ENCODE measurements around the gene MYOCD.

The MYOCD gene

DNA sequence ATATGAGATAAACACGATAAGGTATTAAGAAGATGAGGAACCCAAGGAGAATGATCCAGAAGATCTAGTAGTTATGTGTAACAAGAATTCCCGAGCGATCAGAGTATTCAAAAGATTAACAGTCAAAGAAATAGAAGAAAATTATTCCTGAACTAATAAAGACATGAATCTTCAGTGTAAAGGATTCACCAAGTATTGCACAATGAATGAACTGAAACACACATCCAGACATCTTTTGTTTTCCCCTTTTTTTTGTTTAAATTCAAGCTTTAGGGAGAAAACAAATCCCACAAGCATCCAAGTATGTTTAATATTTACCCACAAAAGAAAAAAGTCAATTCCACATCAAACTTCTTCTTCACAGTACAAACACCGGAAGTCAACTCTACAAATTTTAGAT lies 23.7 kb upstream of the MYOCD start:
- DNase-seq (ENCODE audit: low read depth in 2 of 2, low spot score in 1 of 2): no peak

GRCh38 chr17:12643822-12644221 lies 21.9 kb upstream of the MYOCD start:
- DNase-seq (ENCODE audit: low read depth in 2 of 2, low spot score in 1 of 2): no peak

DNA sequence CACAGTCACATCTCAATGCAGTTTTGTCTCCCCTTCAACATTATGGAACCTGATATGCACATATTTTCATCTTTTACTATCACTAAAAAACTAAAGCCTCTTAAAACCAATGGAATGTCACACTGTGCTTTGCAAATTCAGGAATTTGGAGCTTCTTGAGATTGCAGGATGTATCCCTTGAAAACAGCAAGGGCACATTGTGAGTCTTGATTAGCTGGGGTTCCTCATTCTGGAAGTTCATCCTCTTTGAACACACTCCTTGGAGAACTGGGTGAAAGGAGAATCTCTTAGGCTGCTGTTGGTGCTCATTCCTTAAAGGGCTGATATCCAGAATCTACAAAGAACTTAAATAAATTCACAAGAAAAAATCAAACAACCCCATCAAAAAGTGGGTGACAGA lies 21.1 kb upstream of the MYOCD start:
- no peak for DNase-seq (ENCODE audit: low read depth in 2 of 2, low spot score in 1 of 2)

- no peak for DNase-seq (ENCODE audit: low read depth in 2 of 2, low spot score in 1 of 2)
These were observed 18.8 kb upstream of the MYOCD start for GRCh38 chr17:12646761-12647422.

DNA sequence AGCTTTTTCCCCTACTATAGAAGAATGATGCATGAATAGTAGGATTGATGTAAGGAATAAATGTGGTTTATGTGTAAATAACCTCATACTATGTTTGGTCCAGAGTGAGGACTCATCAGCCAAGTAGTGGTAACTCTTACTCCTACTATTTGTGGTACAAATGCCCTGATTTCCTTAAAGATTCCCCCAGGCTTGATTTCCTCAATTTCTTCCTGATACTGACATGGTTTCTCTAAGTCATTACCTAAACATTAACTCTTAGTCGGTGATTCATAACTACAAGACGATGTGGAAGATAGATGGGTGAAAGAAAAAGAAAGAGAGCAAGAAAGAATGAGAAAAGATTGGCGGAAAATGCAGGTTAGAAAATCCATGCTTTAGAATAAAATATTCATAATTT lies 17.2 kb upstream of the MYOCD start:
- no peak for DNase-seq (ENCODE audit: low read depth in 2 of 2, low spot score in 1 of 2)

GRCh38 chr17:12655936-12656335 lies 9.8 kb upstream of the MYOCD start:
- no peak for DNase-seq (ENCODE audit: low read depth in 2 of 2, low spot score in 1 of 2)

DNA sequence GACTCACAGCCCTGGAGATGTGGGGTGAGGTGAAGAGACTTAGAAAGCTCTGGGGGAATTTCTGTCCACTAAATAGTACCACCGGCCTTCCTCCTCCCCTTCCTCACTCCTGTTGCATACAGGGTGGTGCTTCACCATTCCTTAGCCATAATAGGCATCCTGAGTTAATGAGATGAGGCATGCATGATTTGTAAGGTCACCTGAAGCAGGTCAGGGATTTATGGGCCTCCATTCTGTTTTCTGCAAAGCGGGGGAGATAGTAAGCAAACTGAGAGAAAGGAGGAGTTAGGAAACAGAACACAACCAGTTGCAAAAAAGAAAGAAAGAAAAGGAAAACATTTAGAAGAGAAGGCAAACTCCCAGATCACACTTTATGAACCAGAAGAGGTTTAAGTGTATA lies 9.3 kb upstream of the MYOCD start:
- no peak for DNase-seq (ENCODE audit: low read depth in 2 of 2, low spot score in 1 of 2)

GRCh38 chr17:12659500-12659899 lies 6.2 kb upstream of the MYOCD start:
- DNase-seq (ENCODE audit: low read depth in 2 of 2, low spot score in 1 of 2): no peak

DNA sequence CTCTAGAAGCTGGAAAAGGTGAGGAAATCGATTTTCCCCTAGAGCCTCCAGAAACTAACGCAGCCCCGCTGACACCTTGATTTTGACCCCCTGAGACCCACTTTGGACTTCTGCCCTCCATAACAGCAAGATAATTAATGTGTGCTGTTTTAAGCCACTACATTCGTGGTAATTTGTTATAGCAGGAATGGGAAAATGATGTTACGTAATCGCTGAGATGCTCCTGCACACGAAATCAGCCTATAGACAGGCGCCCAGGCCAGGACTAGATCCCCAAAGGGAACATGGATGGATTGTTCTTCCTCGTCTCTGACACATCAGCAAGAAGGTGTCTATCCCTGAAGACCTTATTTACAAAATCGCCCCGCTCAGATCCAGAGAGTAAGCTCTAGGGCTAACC lies 1.4 kb upstream of the MYOCD start:
- DNase-seq (ENCODE audit: low read depth in 2 of 2, low spot score in 1 of 2): no peak

DNA sequence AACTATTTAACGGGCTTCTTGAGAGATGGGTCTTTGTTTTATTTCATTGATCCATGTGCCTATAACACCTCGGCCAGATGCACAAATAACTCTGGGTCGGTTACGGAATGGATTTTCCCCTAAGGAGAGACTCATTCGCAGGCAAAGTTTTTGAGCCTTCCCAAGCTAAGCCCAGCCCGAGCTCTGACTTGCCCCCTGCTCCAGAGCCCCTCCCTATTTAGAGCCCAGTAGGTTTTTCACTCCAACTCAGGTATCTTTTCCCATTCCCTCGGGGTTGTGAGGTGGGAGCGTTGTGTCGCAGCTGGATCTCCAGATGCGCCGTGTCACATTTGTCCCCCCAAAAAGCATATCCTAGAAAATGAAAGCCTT lies 812 bp upstream of the MYOCD start:
- no peak for DNase-seq (ENCODE audit: low read depth in 2 of 2, low spot score in 1 of 2)

GRCh38 chr17:12666718-12667117 lies 1.0 kb downstream of the MYOCD start:
- DNase-seq (ENCODE audit: low read depth in 2 of 2, low spot score in 1 of 2): no peak

DNA sequence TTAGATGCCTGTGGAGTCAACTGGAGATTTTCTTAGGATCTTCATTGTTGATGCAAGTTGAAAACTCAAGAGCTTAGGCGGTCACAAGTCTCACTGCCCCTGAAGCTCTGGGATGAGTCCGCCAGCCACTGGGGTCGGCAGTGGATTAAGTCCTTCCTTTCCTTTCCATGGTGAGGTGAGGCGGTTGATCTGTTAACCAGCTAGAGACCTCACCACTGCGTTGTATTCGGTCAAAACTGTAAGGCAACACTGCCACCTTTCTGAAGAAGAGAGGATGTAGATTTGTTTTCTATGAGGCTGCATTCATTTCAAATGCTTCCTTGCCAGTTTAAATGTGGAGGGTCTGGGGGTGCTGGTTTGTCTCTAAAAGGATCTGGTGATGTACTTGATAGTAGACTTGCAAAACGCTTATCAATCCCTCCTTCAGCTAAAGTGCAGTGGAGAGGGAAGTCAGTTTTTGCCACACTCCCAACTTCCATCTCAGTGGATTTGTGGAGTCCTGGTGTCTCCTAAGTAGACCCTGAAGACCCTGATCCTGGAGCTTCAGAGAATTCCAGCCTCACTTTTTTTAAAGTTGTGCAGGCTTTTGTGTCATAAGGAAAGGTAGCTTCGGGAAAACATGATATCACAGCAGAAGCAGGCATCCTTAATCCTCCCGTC lies 1.7 kb downstream of the MYOCD start:
- no peak for DNase-seq (ENCODE audit: low read depth in 2 of 2, low spot score in 1 of 2)

- DNase-seq (ENCODE audit: low read depth in 2 of 2, low spot score in 1 of 2): no peak
These were observed 6.2 kb downstream of the MYOCD start for GRCh38 chr17:12671906-12672305.

DNA sequence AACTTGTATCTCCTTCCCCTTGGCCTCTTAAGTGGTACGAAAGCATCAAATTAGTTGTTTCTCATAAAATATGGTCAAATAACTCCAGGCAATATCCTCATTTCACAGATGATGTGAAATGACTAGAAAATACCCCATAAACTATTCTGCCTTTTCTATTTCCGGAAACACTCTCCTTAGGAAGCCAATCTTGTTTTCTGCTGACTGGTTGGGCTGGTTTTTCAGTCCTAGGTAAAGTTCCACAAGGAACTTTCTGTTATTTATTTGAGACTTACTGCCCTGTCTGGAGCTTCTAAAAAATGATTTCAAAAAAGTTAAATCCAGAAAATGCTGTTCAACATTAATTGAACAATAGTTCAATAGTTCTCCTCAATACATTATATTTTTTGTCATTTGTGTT lies 7.3 kb downstream of the MYOCD start:
- DNase-seq (ENCODE audit: low read depth in 2 of 2, low spot score in 1 of 2): no peak

DNA sequence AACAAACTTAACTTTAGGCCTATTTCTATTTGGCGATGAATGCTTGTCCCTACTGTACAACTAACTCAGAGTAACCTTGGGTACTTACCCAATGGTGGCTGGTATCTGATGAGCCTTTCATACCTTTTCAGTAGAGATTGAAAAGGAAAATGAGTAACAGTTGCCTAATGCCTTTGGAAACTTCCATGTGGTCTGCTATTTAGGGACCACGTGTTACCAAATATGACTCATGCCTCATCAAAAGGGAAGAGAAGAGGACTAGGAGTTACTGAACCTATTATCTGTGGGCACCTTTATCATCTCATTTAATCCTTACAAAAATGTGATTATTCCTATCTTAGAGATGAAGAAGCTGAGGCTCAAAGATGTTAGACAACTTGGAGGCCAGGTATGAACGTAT lies 8.1 kb downstream of the MYOCD start:
- no peak for DNase-seq (ENCODE audit: low read depth in 2 of 2, low spot score in 1 of 2)

DNA sequence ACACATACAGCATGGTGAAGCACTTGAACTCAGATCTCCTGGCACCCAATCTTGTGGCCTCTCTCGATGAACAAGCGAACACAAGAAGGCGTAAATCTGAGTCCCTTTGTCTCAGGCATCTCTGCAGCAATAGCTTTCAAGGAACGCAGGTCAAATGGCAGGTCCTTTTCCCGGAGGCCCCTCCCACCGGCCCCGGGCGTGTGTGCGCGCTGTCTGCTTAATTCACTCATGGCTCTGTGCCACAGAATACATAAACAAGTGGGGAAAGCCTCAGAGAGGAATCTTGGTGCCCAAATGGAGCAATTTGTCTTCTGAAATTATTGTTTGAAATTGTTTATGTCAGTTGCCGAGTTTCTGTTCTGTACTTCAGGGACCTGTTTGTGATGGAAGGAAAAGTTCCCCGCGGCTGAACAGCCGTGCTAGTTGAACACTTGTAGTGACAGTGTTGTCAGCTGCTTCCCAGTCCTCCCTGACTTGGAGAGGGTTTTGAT lies 14.8 kb downstream of the MYOCD start:
- no peak for DNase-seq (ENCODE audit: low read depth in 2 of 2, low spot score in 1 of 2)

DNA sequence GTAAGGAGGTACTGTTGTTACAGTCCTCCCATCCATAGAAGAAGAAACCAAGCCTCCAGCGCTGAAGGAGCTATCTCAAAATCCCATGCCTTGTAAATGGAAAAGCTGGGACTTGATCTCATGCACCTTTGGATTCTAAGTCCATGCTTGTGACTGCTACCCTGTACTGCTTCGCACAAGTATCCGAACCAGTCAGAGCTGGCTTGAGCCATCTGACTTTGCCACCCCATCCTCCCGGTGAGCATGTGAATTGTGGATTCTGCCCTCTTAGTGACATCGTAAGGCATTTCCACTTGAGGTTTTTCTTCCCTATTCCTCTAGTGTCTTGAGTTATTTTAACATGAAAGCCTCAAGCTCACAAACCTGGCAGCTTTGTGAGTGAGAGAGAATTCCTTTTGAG lies 15.3 kb downstream of the MYOCD start:
- DNase-seq (ENCODE audit: low read depth in 2 of 2, low spot score in 1 of 2): no peak

GRCh38 chr17:12683299-12683698 lies 17.6 kb downstream of the MYOCD start:
- no peak for DNase-seq (ENCODE audit: low read depth in 2 of 2, low spot score in 1 of 2)

DNA sequence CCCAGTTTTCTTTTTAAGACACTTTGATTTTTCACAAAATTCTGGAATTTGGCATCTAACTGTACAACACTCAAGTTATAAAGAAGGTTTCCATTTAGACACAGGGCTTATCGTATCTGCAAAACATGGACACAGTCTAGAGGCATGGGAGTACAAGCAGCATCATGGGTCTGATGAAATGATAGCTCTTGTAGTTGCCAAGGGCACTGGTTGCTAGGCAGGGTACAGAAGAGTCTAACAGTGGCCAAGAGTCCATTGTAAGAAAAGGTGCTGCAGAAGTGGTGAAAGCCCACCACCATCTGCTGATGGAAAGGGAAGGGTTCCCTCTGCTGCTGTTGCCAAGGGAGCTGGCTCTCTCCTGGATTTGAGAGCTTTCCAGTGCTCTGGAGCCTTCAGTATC lies 20.8 kb downstream of the MYOCD start:
- DNase-seq (ENCODE audit: low read depth in 2 of 2, low spot score in 1 of 2): no peak

GRCh38 chr17:12688382-12688781 lies 22.7 kb downstream of the MYOCD start:
- no peak for DNase-seq (ENCODE audit: low read depth in 2 of 2, low spot score in 1 of 2)

DNA sequence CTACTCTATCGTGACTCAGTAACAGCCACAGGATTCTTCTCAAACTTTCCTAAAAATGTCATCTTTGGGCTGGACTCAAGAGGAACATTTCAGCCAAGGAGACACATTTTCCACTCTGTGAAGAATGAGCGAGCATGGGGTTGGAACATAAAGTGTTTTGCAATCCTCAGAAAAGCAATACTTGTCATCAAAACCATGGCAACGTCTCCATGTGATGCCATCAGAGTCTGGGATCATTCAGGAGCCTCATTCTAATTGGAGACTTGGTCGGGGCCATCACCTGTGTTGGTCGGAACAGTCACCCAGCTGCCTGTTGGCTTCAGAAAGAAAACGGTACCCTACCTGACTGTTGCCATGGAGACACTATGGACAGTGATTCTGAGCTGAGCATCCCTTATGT lies 25.5 kb downstream of the MYOCD start:
- DNase-seq (ENCODE audit: low read depth in 2 of 2, low spot score in 1 of 2): no peak

DNA sequence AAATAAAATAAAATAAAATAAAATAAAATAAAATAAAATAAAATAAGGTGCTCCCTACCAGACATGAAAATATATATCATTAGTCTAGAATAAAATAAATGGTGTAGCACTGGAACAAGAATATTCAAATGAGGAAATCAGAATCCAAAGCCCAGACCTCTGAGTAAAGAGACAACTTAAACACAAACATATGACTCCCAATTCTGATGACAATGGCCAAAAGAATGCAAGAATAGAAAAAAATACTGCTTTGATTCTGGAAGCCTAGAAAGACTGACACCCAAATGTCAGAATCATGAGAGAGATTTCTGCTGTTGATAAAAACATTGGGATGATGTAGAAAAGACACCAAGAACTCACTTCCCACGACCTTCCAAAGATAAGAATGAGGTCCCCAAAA lies 27.9 kb downstream of the MYOCD start:
- no peak for DNase-seq (ENCODE audit: low read depth in 2 of 2, low spot score in 1 of 2)

DNA sequence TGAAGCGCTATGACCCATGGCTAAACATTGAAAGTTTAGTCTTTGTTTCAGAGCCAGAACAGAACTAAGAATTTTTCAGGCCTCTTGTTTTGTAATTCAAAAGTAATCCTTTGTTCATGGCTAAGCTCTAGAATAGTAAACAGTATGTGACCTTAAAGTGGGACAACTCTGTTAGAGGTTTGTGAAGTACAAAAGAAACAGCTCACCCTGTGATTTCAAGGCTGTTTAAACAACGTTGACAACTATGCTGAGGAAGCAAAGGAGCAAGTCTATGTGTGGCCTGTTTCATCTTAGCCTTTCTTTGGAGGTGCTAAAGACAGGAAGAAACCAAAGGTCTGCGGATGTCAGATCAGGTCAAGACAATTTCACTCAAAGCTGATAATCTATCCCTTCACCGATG lies 40.4 kb downstream of the MYOCD start:
- no peak for DNase-seq (ENCODE audit: low read depth in 2 of 2, low spot score in 1 of 2)
